ENCODE results near the gene RAPGEF3.

GRCh38 chr12:47800582-47800981 is 41.9 kb upstream of the RAPGEF3 start:
- TF ChIP-seq CTCF (IDR thresholded peaks at IDR 0.05; ENCODE audit: low read depth, low read length, missing input control) (no peak), MAX (IDR thresholded peaks at IDR 0.05) (no peak)
